GM21423 (cell line): ENCODE results near the gene ELMOD3.
"Not testable (repeated sequence)": the region's sequence is repeated elsewhere in the genome, so short reads cannot be mapped to it uniquely, and the experiment has no call there.

Experiments used
- ATAC-seq: cut with Tn5 transposase; IDR thresholded peaks from one replicate; pipeline ENCODE4 v1.9.1; 2021; ENCODE audit warnings: mild to moderate bottlenecking, moderate library complexity; ENCODE audit not compliant: unreplicated experiment

The ELMOD3 gene

DNA sequence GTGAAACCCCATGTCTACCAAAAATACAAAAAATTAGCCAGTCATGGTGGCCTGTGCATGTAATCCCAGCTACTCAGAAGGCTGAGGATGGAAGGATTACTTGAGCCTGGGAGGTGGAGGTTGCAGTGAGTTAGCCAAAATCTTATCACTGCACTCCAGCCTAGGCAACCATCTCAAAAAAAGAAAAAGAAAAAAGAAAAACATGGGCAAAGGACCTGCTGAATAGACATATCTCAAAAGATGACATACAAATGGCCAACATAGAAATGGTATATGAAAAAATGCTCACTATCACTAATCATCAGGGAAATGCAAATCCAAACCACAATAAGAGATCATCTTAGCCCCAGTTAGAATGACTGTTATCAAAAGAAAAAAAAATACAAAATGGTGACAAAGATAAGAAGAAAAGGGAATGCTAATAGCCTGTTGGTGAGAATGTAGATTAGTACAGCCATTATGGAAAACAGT is 25.4 kb upstream of the ELMOD3 start:
- no peak for ATAC-seq

DNA sequence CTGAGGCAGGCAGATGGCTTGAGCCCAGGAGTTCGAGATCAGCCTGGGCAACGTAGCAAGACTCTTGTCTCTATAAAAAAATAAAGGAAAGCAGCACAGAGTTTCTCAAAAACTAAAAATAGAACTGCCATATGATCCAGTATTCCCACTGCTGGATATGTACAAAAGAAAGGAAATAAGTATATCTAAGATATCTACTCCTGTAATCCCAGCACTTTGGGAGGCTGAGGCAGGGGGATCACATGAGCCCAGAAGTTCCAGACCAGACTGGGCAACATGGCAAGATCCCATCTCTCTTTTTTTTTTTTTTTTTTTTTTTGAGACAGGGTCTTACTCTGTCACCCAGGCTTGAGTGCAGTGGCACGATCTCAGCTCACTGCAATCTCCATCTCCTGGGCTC is 24.9 kb upstream of the ELMOD3 start:
- ATAC-seq, result not testable (repeated sequence)

GRCh38 chr2:85330839-85331636 is 23.5 kb upstream of the ELMOD3 start:
- ATAC-seq, result no peak

DNA sequence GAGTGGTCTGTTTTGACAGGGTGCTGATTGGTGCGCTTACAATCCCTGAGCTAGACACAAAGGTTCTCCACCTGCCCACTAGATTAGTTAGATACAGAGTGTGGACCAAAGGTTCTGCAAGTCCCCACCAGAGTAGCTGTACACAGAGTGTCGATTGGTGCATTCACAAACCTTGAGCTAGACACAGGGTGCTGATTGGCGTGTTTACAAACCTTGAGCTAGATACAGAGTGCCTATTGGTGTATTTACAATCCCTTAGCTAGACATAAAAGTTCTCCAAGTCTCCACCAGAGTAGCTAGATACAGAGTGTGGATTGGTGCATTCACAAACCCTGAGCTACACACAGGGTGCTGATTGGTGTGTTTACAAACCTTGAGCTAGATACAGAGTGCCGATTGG is 20.7 kb upstream of the ELMOD3 start:
- not testable (repeated sequence) for ATAC-seq

DNA sequence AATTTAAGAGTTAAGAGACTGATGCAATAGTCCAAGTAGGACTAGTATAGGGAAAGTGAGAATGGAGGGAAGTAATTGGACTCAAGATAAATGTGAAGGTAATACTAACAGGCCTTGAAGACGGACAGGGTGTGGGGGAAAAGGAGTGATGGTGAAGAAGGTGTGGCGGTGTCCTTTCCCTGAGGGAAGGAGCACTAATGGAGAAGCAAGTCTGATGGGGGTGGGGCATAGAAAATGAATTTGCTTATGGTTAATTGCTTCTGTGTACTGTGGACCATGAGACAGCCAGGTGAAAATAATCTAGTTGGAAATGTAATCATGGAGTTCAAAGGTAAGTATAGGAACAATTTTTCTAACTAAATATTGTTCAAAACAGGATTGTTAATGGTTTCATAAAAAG is 19.6 kb upstream of the ELMOD3 start:
- ATAC-seq, result no peak

DNA sequence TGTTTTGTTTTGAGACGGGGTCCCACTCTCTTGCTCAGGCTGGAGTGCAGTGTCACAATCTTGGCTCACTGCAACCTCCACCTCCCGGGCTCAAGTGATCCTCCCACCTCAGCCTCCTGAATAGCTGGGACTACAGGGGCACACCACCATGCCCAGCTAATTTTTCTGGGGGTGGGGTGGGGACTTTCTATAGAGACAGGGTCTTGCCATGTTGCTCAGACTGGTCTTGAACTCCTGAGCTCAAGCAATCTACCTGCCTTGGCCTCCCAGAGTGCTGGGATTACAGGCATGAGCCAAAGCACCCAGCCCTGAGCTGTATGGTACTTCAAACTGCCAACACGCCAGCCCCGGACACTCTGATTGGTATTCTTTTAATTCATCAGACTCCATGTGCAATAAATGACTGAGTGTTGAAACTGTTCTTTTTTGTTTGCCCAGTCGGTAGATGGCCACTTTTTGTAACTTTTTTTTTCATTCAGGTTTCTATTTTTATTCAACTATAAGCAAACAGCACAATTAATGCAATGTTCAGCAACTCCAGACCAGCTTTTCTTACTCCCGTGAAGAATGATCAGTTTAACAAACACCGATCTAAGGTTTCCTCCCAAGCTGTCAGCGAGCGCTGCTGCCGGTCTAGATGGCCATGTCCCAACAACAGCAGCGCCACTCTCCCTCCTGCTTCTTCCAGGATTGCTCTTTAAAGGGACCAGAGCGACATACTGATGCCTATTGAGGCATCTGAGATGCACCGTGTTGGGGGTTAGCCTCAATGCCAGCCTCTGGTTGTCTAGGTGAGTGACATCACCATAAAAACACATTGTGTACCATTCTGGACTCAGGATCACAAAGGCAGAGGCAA is 14.3 kb upstream of the ELMOD3 start:
- ATAC-seq, result no peak

GRCh38 chr2:85341269-85342029 is 13.1 kb upstream of the ELMOD3 start:
- ATAC-seq, result no peak

GRCh38 chr2:85342156-85342555 is 12.4 kb upstream of the ELMOD3 start:
- no peak for ATAC-seq

DNA sequence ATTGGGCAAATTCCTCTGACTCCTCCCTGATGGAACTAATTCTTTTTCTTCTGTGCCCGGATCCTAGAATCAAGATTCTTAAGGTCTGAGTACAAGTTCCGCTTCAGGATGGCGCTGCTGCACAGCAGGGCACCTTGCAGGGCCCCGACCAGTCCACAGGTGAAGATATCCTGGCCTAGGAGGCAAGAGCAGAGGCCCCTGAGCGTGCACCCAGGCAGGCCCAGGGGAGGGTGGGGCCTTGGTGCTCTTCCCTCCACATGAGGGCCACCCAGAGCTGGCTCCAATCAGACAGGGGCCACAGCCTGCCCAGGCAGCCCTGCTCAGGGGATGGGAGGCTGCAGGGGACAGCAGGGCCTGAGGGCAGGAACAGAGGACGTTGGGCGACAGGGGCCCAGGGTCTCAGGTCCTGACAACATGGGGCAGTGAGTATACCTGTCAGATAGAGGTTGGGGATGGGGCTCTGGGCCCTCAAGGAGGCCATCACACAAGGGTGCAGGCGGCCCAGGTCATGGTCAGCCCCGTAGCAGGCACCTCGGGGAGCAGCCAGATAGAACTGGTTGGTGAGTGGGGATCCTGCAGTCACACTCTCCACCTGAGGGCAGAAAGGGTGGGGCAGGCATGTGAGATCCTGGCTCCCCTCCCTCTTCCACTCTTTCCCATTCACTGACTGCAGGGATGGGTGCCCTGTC is 11.2 kb upstream of the ELMOD3 start:
- ATAC-seq, result not testable (repeated sequence)

DNA sequence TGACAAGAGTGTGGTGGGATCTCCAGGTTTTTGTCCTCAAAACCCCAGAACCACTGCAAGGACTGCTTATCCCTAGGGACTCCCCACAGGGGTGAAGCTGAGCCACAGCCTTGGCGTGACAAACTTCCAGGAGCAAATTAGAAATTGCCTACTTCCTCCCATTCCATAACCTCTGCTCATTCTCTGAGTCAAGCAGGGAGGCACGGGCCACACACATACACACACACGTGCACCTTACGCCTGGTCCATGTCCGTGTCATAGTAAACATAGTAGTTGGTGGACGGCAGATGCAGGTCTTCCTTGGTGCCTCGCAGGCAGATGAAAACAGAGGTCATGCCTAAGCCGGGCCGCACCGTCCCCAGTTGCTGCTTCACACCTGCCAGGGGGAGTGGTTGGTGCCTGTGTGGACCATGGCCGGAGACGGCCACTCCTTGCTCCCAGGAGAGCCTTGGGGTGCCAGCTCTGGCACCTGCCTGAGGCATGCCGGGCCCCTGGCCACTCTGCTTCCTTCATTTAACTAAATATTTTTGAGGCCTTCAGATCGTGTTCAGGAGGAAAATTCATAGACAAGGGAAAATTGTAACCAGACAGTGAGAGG is 10.1 kb upstream of the ELMOD3 start:
- no peak for ATAC-seq

DNA sequence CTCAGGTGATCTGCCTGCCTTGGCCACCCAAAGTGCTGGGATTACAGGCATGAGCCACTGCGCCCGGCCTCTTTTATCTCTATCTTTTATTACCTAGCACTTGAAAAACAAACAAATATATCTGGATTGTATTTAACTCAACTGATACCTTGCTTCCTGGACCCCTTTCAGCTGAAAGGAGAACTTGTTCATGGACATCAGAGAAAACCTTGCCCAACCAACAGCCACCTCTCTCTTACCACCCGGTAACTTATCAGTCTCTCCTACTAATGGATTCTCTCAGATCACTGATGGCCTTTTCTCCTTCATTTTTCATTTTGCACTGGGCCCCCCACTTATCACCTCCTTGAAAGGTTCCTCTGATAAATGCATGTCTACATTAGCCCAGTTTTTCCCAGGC is 7.0 kb upstream of the ELMOD3 start:
- ATAC-seq, result no peak

DNA sequence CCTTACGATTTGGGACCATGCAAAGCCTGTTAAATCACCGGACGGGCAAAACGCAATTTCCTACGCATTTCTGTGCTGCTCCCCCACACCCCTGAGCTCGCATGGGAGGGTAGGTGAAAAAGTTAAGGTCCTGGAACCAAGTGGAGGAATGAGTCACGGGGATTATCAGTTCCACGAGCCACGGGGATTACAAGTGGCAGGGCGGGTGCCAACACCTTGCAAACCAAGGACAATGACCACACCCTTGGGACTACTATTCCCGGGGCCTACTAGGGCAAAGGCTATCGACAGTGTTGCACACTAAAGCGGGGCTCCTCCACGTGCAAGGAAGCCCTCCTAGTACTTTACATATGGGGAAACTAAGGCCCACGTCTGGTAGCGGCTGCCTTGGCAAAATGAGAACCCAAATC is 688 bp upstream of the ELMOD3 start:
- no peak for ATAC-seq

DNA sequence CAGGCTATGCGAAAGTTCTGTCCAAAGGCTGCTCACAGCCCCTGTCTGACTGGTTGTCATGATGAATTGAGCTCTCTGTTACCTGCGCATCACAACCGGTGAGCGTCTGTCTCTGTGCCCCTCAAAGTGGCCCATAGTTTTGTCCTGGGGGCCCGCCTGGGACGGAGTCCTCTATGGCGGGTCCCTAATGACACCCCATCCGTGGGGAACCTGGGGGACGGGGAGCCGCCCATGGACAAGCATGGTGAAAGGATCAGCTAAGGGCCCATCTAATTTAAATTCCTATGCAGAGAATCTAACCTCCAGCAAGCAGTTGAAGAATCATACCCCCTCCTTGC is 473 bp downstream of the ELMOD3 start:
- no peak for ATAC-seq

DNA sequence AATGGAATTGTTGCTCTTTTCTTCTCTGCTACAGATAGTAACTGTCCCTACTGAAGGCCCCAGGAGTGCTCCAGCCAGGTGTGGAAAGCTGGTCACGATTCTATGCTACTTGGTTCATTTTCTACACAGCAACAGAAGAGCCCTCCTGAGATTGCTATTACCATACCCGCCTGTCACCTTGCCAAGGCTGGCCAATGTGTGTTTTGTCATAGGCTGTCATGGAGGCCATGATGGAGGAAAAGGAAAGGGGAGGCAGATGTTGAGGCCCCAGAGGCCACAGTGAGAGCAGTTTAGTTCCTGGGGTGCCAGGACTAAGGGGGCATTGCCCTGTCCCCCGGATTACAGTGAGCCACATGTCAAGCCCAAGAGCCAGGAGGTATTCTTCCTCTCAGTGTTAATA is 952 bp downstream of the ELMOD3 start:
- no peak for ATAC-seq

DNA sequence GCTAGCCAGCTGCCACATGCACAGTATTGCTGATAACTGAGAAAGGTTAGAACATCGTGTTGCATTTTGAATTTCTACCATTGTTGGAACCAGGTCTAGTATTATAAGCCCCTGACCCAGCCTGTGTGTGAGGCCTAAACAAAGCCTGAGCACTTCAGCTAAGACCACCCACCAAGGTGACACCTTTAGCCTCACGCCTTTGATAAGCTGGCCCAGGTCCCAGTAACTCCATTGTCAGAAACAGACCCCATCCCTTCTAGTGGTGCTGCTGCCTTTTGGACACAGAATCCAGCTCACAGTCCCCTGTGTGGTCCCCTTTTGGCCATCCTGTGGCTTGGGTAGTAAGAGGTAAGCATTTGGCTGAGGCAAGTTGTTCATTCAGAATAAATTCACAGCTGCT is 1.6 kb downstream of the ELMOD3 start:
- no peak for ATAC-seq

GRCh38 chr2:85357736-85358135 is 3.2 kb downstream of the ELMOD3 start:
- no peak for ATAC-seq

GRCh38 chr2:85362653-85363387 is 8.3 kb downstream of the ELMOD3 start:
- ATAC-seq, result not testable (repeated sequence)

DNA sequence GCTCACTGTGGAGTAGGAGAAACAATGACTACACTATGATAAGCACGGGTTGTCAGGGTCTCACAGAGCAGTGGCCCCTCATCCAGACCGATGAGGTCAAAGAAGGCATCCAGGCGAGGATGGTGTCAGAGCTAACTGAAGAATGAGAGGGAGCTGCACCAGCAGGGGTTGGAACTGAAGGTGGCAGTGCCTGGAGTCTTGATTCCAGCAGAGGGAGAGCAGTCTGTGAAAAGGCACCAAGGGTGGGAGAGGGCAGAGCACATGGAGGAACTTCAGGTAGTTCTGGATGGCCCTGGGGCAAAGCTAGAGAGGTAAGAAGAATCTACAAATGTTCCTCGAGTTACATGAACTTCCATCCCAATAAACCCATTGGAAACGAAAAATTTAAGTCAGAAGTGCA is 12.6 kb downstream of the ELMOD3 start:
- ATAC-seq, result no peak

GRCh38 chr2:85368921-85369320 is 14.4 kb downstream of the ELMOD3 start:
- ATAC-seq, result no peak

- no peak for ATAC-seq
Observed at GRCh38 chr2:85369500-85369899, 14.9 kb downstream of the ELMOD3 start.
